GM23338 (cell line): ENCODE data around the gene SLC66A3. TPM values are rescaled to one million over a fixed set of nuclear protein-coding genes. Genes with fewer than 3 reads are reported as not detected.

Source experiments
- ATAC-seq: fragments of 200-7000 bp; cut with Tn5 transposase; 3 replicates; pipeline ENCODE4 v1.9.1; 2020
- DNase-seq: peaks from one replicate; pipeline ENCODE4 v3.0.0-alpha.2; 2015; ENCODE audit warnings: low spot score
- H2AFZ ChIP-seq: fragments of 200-600 bp; sonication (generic); 2 replicates; pipeline ENCODE4 v1.8.0; 2016; ENCODE audit warnings: antibody characterized with exemption, mild to moderate bottlenecking, moderate library complexity
- H3F3A ChIP-seq: fragments of 200-600 bp; sonication (generic); replicated peaks from 2 replicates; pipeline ENCODE4 v1.8.0; 2017; ENCODE audit warnings: antibody characterized with exemption, mixed run types, low read depth
- H3K27ac ChIP-seq: fragments of 200-600 bp; sonication (generic); 2 replicates; pipeline ENCODE4 v1.6.1; 2016; ENCODE audit warnings: low read depth
- H3K27me3 ChIP-seq: fragments of 200-600 bp; sonication (generic); 2 replicates; pipeline ENCODE4 v1.8.0; 2016; ENCODE audit warnings: mild to moderate bottlenecking, mixed run types, moderate library complexity; ENCODE audit not compliant: insufficient read depth
- H3K36me3 ChIP-seq: fragments of 200-600 bp; sonication (generic); 2 replicates; pipeline ENCODE4 v1.8.0; 2016; ENCODE audit warnings: mild to moderate bottlenecking; ENCODE audit not compliant: insufficient read depth
- H3K4me1 ChIP-seq: fragments of 200-600 bp; sonication (generic); 2 replicates; pipeline ENCODE4 v1.8.0; 2016; ENCODE audit warnings: mild to moderate bottlenecking, moderate library complexity; ENCODE audit not compliant: insufficient read depth
- H3K4me2 ChIP-seq: fragments of 200-600 bp; sonication (generic); 2 replicates; pipeline ENCODE4 v1.7.1; 2017; ENCODE audit warnings: mixed run types
- H3K4me3 ChIP-seq: fragments of 200-600 bp; sonication (generic); 2 replicates; pipeline ENCODE4 v1.6.1; 2016; ENCODE audit warnings: mixed run types
- H3K79me2 ChIP-seq: fragments of 200-600 bp; sonication (generic); replicated peaks from 2 replicates; pipeline ENCODE4 v1.8.0; 2017; ENCODE audit warnings: mild to moderate bottlenecking; ENCODE audit not compliant: insufficient read depth
- H3K9me2 ChIP-seq: fragments of 200-600 bp; sonication (generic); 2 replicates; pipeline ENCODE4 v1.8.0; 2017; ENCODE audit not compliant: insufficient read depth
- H4K20me1 ChIP-seq: fragments of 200-600 bp; sonication (generic); replicated peaks from 2 replicates; pipeline ENCODE4 v1.8.0; 2017; ENCODE audit warnings: mild to moderate bottlenecking; ENCODE audit not compliant: insufficient read depth
- H3K27ac Mint-ChIP-seq: 2 replicates; pipeline ENCODE4 v1.8.0; 2020; ENCODE audit warnings: inconsistent platforms, mild to moderate bottlenecking, moderate library complexity, mixed read lengths
- H3K27me3 Mint-ChIP-seq: 3 replicates; pipeline ENCODE4 v1.8.0; 2022; ENCODE audit warnings: low read depth, mild to moderate bottlenecking, moderate library complexity, mixed read lengths, inconsistent platforms; ENCODE audit not compliant: insufficient read depth, poor library complexity
- H3K36me3 Mint-ChIP-seq: 3 replicates; pipeline ENCODE4 v1.8.0; 2021; ENCODE audit warnings: low read depth, mild to moderate bottlenecking, inconsistent platforms, moderate library complexity, mixed read lengths
- H3K4me1 Mint-ChIP-seq: 3 replicates; pipeline ENCODE4 v1.8.0; 2020; ENCODE audit warnings: mild to moderate bottlenecking, inconsistent platforms, mixed read lengths
- H3K4me3 Mint-ChIP-seq: 3 replicates; pipeline ENCODE4 v1.8.0; 2021; ENCODE audit warnings: moderate library complexity, mild to moderate bottlenecking, inconsistent platforms, mixed read lengths
- H3K9me3 Mint-ChIP-seq: 3 replicates; pipeline ENCODE4 v1.8.0; 2020; ENCODE audit warnings: moderate library complexity, mild to moderate bottlenecking, inconsistent platforms, mixed read lengths
- CREB1 ChIP-seq: fragments of 250-450 bp; sonication (Bioruptor Pico); IDR thresholded peaks from 2 replicates; pipeline ENCODE4 v1.5.0; 2020; ENCODE audit warnings: low read depth, mild to moderate bottlenecking, moderate library complexity
- CTCF ChIP-seq, 2 experiments: fragments of 200-600 bp in 1 of 2; sonication (generic) in 1 of 2; conservative IDR thresholded peaks; 2 replicates each; pipeline versions ENCODE4 v1.5.1 to v1.6.1; 2016 to 2017; ENCODE audit warnings: antibody characterized with exemption in 2 of 2, low read depth in 2 of 2, mild to moderate bottlenecking in 2 of 2, moderate library complexity in 1 of 2
- EZH2phosphoT487 ChIP-seq: fragments of 200-600 bp; sonication (generic); IDR thresholded peaks from one replicate; pipeline ENCODE4 v1.8.1; 2018; ENCODE audit warnings: antibody characterized with exemption; ENCODE audit not compliant: unreplicated experiment
- JUNB ChIP-seq: IDR thresholded peaks from one replicate; pipeline ENCODE4 v1.6.1; 2016; ENCODE audit warnings: antibody characterized with exemption; ENCODE audit not compliant: unreplicated experiment
- NANOG ChIP-seq: IDR thresholded peaks from 2 replicates; pipeline ENCODE4 v1.6.1; 2016; ENCODE audit warnings: antibody characterized with exemption, borderline replicate concordance
- POLR2AphosphoS5 ChIP-seq: IDR thresholded peaks from 2 replicates; pipeline ENCODE4 v1.6.1; 2016; ENCODE audit warnings: antibody characterized with exemption, low read depth
- REST ChIP-seq: IDR thresholded peaks from one replicate; pipeline ENCODE4 v1.6.1; 2018; ENCODE audit warnings: antibody characterized with exemption; ENCODE audit not compliant: unreplicated experiment
- ZNF114 ChIP-seq: fragments of 250-450 bp; sonication (Bioruptor Pico); IDR thresholded peaks from 2 replicates; pipeline ENCODE4 v1.5.0; 2020; ENCODE audit warnings: mild to moderate bottlenecking, moderate library complexity
- ZNF331 ChIP-seq: fragments of 250-450 bp; sonication (Bioruptor Pico); IDR thresholded peaks from 2 replicates; pipeline ENCODE4 v1.5.0; 2020; ENCODE audit warnings: low read depth, mild to moderate bottlenecking, moderate library complexity
- polyA plus RNA-seq: library from polyadenylated mRNA; unstranded; fragments of >200 nt; fragmentation: Nextera tagmentation; extraction: Ambion mirVana; gene quantifications from 2 replicates; pipeline ENCODE4 v1.2.1, GENCODE V29; 2016
- total RNA-seq: library from RNA; depleted of rRNA; stranded (reverse); fragments of >200 nt; shearing (Covaris generic); gene quantifications from 2 replicates; pipeline ENCODE4 v1.2.3, GENCODE V29; 2014

The SLC66A3 gene
- total and polyA plus RNA-seq, 2 experiments from 2014 or later = 13.7 to 18.4 TPM

DNA sequence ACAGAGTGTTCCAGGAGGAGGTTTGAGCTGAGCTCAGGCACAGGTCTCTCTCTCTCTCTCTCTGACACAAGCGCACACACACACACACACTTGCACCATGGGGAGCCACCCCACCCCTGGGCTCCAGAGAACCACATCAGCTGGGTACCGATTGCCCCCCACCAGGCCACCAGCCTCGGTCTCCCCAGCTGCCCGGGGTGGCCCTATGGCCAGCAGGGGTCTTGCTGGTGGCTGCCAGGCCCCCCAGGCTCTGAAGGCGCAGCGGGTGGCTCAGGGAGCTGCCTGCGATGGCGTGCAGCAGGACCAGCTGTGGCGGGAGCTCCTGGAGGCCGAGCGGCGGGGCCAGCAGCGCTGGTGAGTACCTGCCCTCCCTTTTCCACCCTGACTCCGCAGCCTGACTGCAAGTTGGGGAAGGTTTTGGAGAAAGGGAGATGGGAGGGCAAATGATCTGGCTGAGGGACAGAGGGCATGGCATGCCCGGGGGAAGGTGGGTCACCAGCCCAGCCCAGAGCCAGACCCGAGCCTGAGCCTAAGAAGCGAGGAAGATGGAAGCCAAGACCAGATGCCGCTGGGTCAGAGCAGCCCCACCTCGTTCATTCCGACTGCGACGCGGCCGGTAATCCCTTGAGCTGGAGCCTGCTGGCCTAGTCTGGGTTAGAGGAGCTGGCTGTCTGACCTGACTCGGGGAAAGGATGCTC lies 21.9 kb upstream of the SLC66A3 start:
- H3K4me3 ChIP-seq = peak overlapping the region; percentile 61
- Mint-ChIP-seq H3K4me3 (peak overlapping the region; percentile 83), H3K9me3 (no peaks in the 10 kb centered on the region), H3K4me1 (peaks cover 9% of the 10 kb centered on the region), H3K36me3 (no peaks in the 10 kb centered on the region), H3K27ac (no peak overlapping the region), H3K27me3 (peaks cover 14% of the 10 kb centered on the region)
- H3K9me2 ChIP-seq = no peaks in the 10 kb centered on the region
- no peaks in the 10 kb centered on the region for H3K79me2 ChIP-seq
- H4K20me1 ChIP-seq = no peaks in the 10 kb centered on the region
- peak overlapping the region; percentile 82 for H3K4me2 ChIP-seq
- no peaks in the 10 kb centered on the region for H3K27me3 ChIP-seq
- H3K27ac ChIP-seq = no peak overlapping the region
- ATAC-seq = peak; percentile 25
- DNase-seq = peak; percentile 56
- peak overlapping the region; percentile 100 for H2AFZ ChIP-seq
- H3F3A ChIP-seq = peaks cover 4% of the 10 kb centered on the region; the same call in 1 of the 2 replicates
- TF ChIP-seq ZNF331 (no peak), CREB1 (no peak), JUNB (no peak)
- no peaks in the 10 kb centered on the region for H3K36me3 ChIP-seq
- H3K4me1 ChIP-seq = peaks cover 9% of the 10 kb centered on the region

- H3K4me3 Mint-ChIP-seq = no peak overlapping the region; the same call in 2 of the 3 replicates
- H3K9me3 Mint-ChIP-seq = no peaks in the 10 kb centered on the region
- Histone ChIP-seq H3K36me3 (no peaks in the 10 kb centered on the region), H3K4me1 (peaks cover 9% of the 10 kb centered on the region), H3F3A (peaks cover 4% of the 10 kb centered on the region; the same call in 1 of the 2 replicates), H3K9me2 (no peaks in the 10 kb centered on the region), H2AFZ (peak overlapping the region; percentile 100), H3K27me3 (no peaks in the 10 kb centered on the region), H3K4me3 (peak overlapping the region; percentile 61), H3K27ac (no peak overlapping the region), H4K20me1 (no peaks in the 10 kb centered on the region), H3K4me2 (peak overlapping the region; percentile 82), H3K79me2 (no peaks in the 10 kb centered on the region)
- peaks cover 14% of the 10 kb centered on the region for H3K27me3 Mint-ChIP-seq
- no peak overlapping the region for H3K27ac Mint-ChIP-seq
- H3K36me3 Mint-ChIP-seq = no peaks in the 10 kb centered on the region
- no peak for ATAC-seq
- TF ChIP-seq POLR2AphosphoS5 = no peak
- DNase-seq = no peak
- peaks cover 9% of the 10 kb centered on the region for H3K4me1 Mint-ChIP-seq
Observed at GRCh38 chr2:11133936-11134320, 21.3 kb upstream of the SLC66A3 start.

- H3K27me3 Mint-ChIP-seq = peaks cover 14% of the 10 kb centered on the region
- H2AFZ ChIP-seq = peak overlapping the region; percentile 100
- H3K79me2 ChIP-seq = no peaks in the 10 kb centered on the region
- no peaks in the 10 kb centered on the region for H3K36me3 ChIP-seq
- H3K27ac ChIP-seq = no peak overlapping the region
- no peaks in the 10 kb centered on the region for H3K36me3 Mint-ChIP-seq
- TF ChIP-seq REST = no peak
- no peak for TF ChIP-seq NANOG
- TF ChIP-seq CTCF (conservative IDR thresholded peaks at IDR 0.05; ENCODE audit: low read depth in 2 of 2) = no peak
- no peak for TF ChIP-seq ZNF331
- no peak for TF ChIP-seq ZNF114 (CRISPR knock-in tag)
- no peak for TF ChIP-seq EZH2phosphoT487
- TF ChIP-seq POLR2AphosphoS5 = no peak
- H3F3A ChIP-seq = peaks cover 4% of the 10 kb centered on the region; the same call in 1 of the 2 replicates
- DNase-seq (no peak), ATAC-seq (no peak)
- no peaks in the 10 kb centered on the region for H3K9me2 ChIP-seq
- peaks cover 9% of the 10 kb centered on the region for H3K4me1 Mint-ChIP-seq
- no peak overlapping the region for H3K27ac Mint-ChIP-seq
- peak overlapping the region; percentile 82; the same call in 1 of the 2 replicates for H3K4me2 ChIP-seq
- no peaks in the 10 kb centered on the region for H3K27me3 ChIP-seq
- H4K20me1 ChIP-seq = no peaks in the 10 kb centered on the region
- no peaks in the 10 kb centered on the region for H3K9me3 Mint-ChIP-seq
- H3K4me3 ChIP-seq = peak overlapping the region; percentile 61; the same call in 1 of the 2 replicates
- peaks cover 9% of the 10 kb centered on the region for H3K4me1 ChIP-seq
- H3K4me3 Mint-ChIP-seq = no peak overlapping the region
Observed at GRCh38 chr2:11134349-11134748, 20.9 kb upstream of the SLC66A3 start.
